Loucy (cell line): Measurements from ENCODE around the gene DRD3.

ENCODE experiments used
- H2AFZ ChIP-seq: fragments of 200-600 bp; sonication (generic); 2 replicates; pipeline ENCODE4 v1.6.0; 2016; ENCODE audit warnings: antibody characterized with exemption, mild to moderate bottlenecking, low read length, moderate library complexity
- H3F3A ChIP-seq: fragments of 200-600 bp; 2 replicates; pipeline ENCODE4 v1.6.0; 2016; ENCODE audit warnings: antibody characterized with exemption, low read depth, mild to moderate bottlenecking
- H3K27me3 ChIP-seq: fragments of 200-600 bp; sonication (generic); 2 replicates; pipeline ENCODE4 v1.6.1; 2014; ENCODE audit warnings: low read length, mild to moderate bottlenecking; ENCODE audit not compliant: insufficient read depth, poor library complexity, severe bottlenecking
- H3K36me3 ChIP-seq: fragments of 200-600 bp; sonication (generic); 2 replicates; pipeline ENCODE4 v1.6.1; 2016; ENCODE audit warnings: low read length; ENCODE audit not compliant: insufficient read depth
- H3K4me1 ChIP-seq: fragments of 200-600 bp; sonication (generic); 2 replicates; pipeline ENCODE4 v1.5.1; 2014; ENCODE audit warnings: low read length, mild to moderate bottlenecking; ENCODE audit not compliant: insufficient read depth, poor library complexity, severe bottlenecking
- H3K4me2 ChIP-seq: fragments of 200-600 bp; sonication (generic); 2 replicates; pipeline ENCODE4 v1.6.0; 2014; ENCODE audit warnings: antibody characterized with exemption, low read length, low read depth, mild to moderate bottlenecking; ENCODE audit not compliant: poor library complexity, severe bottlenecking
- H3K4me3 ChIP-seq: fragments of 200-600 bp; sonication (generic); 2 replicates; pipeline ENCODE4 v1.5.1; 2014; ENCODE audit warnings: low read length, mild to moderate bottlenecking, mixed read lengths; ENCODE audit not compliant: poor library complexity, severe bottlenecking
- H3K79me2 ChIP-seq: fragments of 200-600 bp; sonication (generic); 2 replicates; pipeline ENCODE4 v1.6.1; 2014; ENCODE audit warnings: low read length; ENCODE audit not compliant: insufficient read depth
- H3K9ac ChIP-seq: fragments of 200-600 bp; sonication (generic); 2 replicates; pipeline ENCODE4 v1.6.0; 2014; ENCODE audit warnings: mild to moderate bottlenecking, low read depth, low read length, moderate library complexity; ENCODE audit not compliant: poor library complexity, severe bottlenecking
- H3K9me2 ChIP-seq: fragments of 200-600 bp; sonication (generic); replicated peaks from 2 replicates; pipeline ENCODE4 v1.6.1; 2016; ENCODE audit warnings: low read depth, low read length, mixed read lengths
- H3K9me3 ChIP-seq: fragments of 200-600 bp; sonication (generic); 2 replicates; pipeline ENCODE4 v1.6.1; 2014; ENCODE audit warnings: mild to moderate bottlenecking, antibody characterized with exemption, low read length, low read depth; ENCODE audit not compliant: insufficient read depth
- H4K20me1 ChIP-seq: fragments of 200-600 bp; sonication (generic); 2 replicates; pipeline ENCODE4 v1.6.0; 2014; ENCODE audit warnings: antibody characterized with exemption, low read length, mild to moderate bottlenecking; ENCODE audit not compliant: insufficient read depth, poor library complexity, severe bottlenecking
- EZH2phosphoT487 ChIP-seq: fragments of 200-600 bp; IDR thresholded peaks from 2 replicates; pipeline ENCODE4 v1.6.1; 2018; ENCODE audit warnings: antibody characterized with exemption, mild to moderate bottlenecking, moderate library complexity, borderline replicate concordance
- TF ChIP-seq, protein P1 (sequence below): fragments of 200-600 bp; sonication (generic); conservative IDR thresholded peaks from 2 replicates; pipeline ENCODE4 v1.5.1; 2014; ENCODE audit warnings: mild to moderate bottlenecking, antibody characterized with exemption, low read length

DRD3 gene

DNA sequence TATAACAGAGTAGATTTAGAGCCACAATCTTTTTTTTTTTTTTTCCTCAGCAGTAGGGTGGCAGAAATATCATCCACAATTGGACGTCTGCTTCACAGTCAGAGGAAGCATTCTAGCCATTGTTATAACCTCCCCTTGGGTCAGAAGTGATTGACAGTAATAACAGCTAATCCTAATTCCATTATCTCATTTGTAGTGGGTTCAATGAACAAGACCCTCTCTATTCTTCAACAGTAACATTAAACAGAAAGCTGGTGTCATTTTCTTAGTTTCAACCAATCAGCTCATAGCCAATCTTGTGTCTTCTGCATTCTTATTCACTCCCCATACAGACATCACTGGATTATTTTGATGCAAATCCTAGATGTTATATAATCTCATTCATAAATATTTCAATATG lies 77.8 kb downstream of the DRD3 start:
- Histone ChIP-seq H3F3A (no peaks in the 10 kb centered on the region), H3K9me2 (no peaks in the 10 kb centered on the region), H3K27me3 (no peaks in the 10 kb centered on the region), H3K4me3 (no peak overlapping the region), H3K9ac (no peak overlapping the region), H3K4me1 (no peaks in the 10 kb centered on the region), H3K4me2 (no peak overlapping the region), H2AFZ (no peak overlapping the region), H3K36me3 (no peaks in the 10 kb centered on the region), H3K79me2 (no peaks in the 10 kb centered on the region), H4K20me1 (no peaks in the 10 kb centered on the region), H3K9me3 (no peaks in the 10 kb centered on the region)
- TF ChIP-seq, protein P1, sequence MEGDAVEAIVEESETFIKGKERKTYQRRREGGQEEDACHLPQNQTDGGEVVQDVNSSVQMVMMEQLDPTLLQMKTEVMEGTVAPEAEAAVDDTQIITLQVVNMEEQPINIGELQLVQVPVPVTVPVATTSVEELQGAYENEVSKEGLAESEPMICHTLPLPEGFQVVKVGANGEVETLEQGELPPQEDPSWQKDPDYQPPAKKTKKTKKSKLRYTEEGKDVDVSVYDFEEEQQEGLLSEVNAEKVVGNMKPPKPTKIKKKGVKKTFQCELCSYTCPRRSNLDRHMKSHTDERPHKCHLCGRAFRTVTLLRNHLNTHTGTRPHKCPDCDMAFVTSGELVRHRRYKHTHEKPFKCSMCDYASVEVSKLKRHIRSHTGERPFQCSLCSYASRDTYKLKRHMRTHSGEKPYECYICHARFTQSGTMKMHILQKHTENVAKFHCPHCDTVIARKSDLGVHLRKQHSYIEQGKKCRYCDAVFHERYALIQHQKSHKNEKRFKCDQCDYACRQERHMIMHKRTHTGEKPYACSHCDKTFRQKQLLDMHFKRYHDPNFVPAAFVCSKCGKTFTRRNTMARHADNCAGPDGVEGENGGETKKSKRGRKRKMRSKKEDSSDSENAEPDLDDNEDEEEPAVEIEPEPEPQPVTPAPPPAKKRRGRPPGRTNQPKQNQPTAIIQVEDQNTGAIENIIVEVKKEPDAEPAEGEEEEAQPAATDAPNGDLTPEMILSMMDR: no peak

DNA sequence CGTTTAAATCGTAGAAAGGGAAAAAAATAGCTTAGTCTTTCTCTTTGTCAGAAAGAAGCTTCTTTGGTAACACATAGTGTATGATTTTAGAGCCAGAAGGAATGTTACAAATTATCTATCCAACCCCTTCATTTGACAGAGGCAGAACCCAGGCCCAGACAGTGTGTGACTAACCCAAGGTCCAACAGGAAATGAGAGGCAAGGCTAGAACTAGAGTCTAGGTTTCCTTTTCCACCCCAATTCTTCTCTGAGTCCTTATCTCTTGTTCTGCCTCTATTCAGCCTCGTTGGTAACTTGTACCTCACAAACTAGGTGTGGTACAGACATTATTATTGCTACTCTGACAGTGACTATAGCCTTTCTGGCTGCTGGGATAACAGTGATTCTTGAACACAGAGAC lies 83.1 kb downstream of the DRD3 start:
- Histone ChIP-seq H3K4me2 (no peak overlapping the region), H3K9me3 (no peaks in the 10 kb centered on the region), H3K27me3 (no peaks in the 10 kb centered on the region), H3K4me1 (peaks cover 9% of the 10 kb centered on the region), H4K20me1 (no peaks in the 10 kb centered on the region), H3K4me3 (no peak overlapping the region), H3K79me2 (no peaks in the 10 kb centered on the region), H3K36me3 (no peaks in the 10 kb centered on the region), H3F3A (no peaks in the 10 kb centered on the region), H3K9me2 (no peaks in the 10 kb centered on the region), H2AFZ (no peak overlapping the region), H3K9ac (no peak overlapping the region)
- TF ChIP-seq, protein P1: no peak
- TF ChIP-seq EZH2phosphoT487: no peak

DNA sequence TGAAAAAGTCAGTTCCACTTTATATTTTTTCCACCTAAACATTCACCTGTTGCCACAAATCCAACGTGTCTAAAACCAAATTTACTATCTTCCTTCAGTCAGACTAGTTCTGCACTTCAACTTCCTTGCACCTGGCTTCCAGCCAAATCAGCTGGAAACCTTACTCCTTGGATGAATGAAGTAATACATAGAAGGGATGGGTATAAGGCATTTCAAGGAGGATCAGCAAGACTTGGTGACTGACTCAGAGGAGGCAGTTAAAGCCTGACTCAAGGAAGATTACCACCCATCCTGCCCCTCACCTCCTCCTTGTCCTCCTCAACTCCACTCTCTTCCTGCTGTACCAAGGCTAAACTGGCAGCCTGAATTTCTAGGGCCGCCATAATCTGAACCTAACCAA lies 85.3 kb downstream of the DRD3 start:
- Histone ChIP-seq H3K9me2 (no peaks in the 10 kb centered on the region), H3K9me3 (no peaks in the 10 kb centered on the region), H3K79me2 (no peaks in the 10 kb centered on the region), H3K4me2 (no peak overlapping the region), H3K4me1 (peaks cover 9% of the 10 kb centered on the region), H3K36me3 (no peaks in the 10 kb centered on the region), H3K9ac (no peak overlapping the region), H3K27me3 (no peaks in the 10 kb centered on the region), H2AFZ (no peak overlapping the region), H4K20me1 (no peaks in the 10 kb centered on the region), H3K4me3 (no peak overlapping the region), H3F3A (no peaks in the 10 kb centered on the region)
- TF ChIP-seq, protein P1: no peak
- no peak for TF ChIP-seq EZH2phosphoT487
